Naive B cell (primary cell): Measurements from ENCODE around the gene TTLL11. TPM values are rescaled to one million over a fixed set of nuclear protein-coding genes. Genes with fewer than 3 reads are reported as not detected.
"Not testable (repeated sequence)": the region's sequence is repeated elsewhere in the genome, so short reads cannot be mapped to it uniquely, and the experiment has no call there.

Source experiments
- ATAC-seq, 2 donors: fragments of 150-1000 bp; cut with Tn5 transposase; 2 replicates each; pipeline ENCODE4 v1.10.0; 2021; ENCODE audit warnings: low read depth in 2 of 2, mild to moderate bottlenecking in 2 of 2, moderate library complexity in 2 of 2
- DNase-seq: peaks from one replicate; pipeline ENCODE4 v3.0.0; 2022
- H3K27ac Mint-ChIP-seq, 6 donors: one replicate each; pipeline ENCODE4 v1.8.0; 2020 to 2022; ENCODE audit warnings: mild to moderate bottlenecking in 6 of 6, mixed read lengths in 6 of 6, moderate library complexity in 5 of 6, inconsistent platforms in 2 of 6
- H3K27me3 Mint-ChIP-seq, 3 donors: one replicate each; pipeline ENCODE4 v1.8.0; 2021 to 2022; ENCODE audit warnings: mixed read lengths in 3 of 3, mild to moderate bottlenecking in 1 of 3
- H3K36me3 Mint-ChIP-seq, 2 donors: one replicate each; pipeline ENCODE4 v1.8.0; 2020 to 2022; ENCODE audit warnings: mixed read lengths in 2 of 2, inconsistent platforms in 1 of 2, mild to moderate bottlenecking in 1 of 2
- H3K4me1 Mint-ChIP-seq, 3 donors: one replicate each; pipeline ENCODE4 v1.8.0; 2020 to 2022; ENCODE audit warnings: mixed read lengths in 3 of 3, inconsistent platforms in 1 of 3, mild to moderate bottlenecking in 1 of 3, moderate library complexity in 1 of 3
- H3K4me3 Mint-ChIP-seq, 8 donors: one replicate each; pipeline ENCODE4 v1.8.0; 2020 to 2022; ENCODE audit warnings: mild to moderate bottlenecking in 8 of 8, mixed read lengths in 8 of 8, moderate library complexity in 8 of 8, inconsistent platforms in 2 of 8
- H3K9me3 Mint-ChIP-seq, 7 donors: one replicate each; pipeline ENCODE4 v1.8.0; 2020 to 2022; ENCODE audit warnings: mixed read lengths in 7 of 7, mild to moderate bottlenecking in 5 of 7, inconsistent platforms in 2 of 7, moderate library complexity in 1 of 7
- polyA plus RNA-seq, 6 donors: library from polyadenylated mRNA; unstranded; fragments of 300-500 nt; fragmentation: Illumina TruSeq; gene quantifications; one replicate each; pipeline ENCODE4 v1.2.3, GENCODE V29; 2021; ENCODE audit warnings: low read depth in 6 of 6

Gene TTLL11
- polyA plus RNA-seq, 6 donors from 2014 or later = 3.3 to 10.9 (median 5.1) TPM

DNA sequence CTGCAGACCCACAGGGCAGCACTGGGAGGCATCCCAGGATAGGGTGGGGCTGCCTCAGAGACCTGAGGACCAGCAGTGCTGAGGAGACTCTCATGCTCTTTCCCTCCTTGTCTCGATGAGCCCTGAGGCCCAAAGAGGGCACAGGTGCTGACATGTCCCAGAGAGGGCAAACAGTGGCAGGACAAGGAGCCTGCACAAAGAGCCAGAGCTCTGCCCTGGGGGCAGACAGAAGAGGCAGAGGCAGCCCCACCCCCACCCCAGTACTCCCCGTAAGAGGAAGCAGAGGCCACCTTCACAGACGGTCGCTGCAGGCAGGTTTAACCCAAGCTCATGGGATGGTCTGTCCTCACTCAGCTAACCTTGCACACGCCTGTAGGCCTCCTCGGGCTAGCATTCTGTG lies 29.4 kb upstream of the TTLL11 start:
- peaks cover 29 to 53% (median 39%) of the 10 kb centered on the region in 3 donors for H3K27me3 Mint-ChIP-seq
- H3K4me1 Mint-ChIP-seq = peaks cover 10 to 29% (median 21%) of the 10 kb centered on the region in 3 donors
- DNase-seq = no peak
- no peak overlapping the region for H3K27ac Mint-ChIP-seq
- H3K36me3 Mint-ChIP-seq = no peaks in the 10 kb centered on the region
- peaks cover 0 to 3% (median 0%) of the 10 kb centered on the region in 7 donors for H3K9me3 Mint-ChIP-seq
- ATAC-seq = no peak
- H3K4me3 Mint-ChIP-seq = no peak overlapping the region

DNA sequence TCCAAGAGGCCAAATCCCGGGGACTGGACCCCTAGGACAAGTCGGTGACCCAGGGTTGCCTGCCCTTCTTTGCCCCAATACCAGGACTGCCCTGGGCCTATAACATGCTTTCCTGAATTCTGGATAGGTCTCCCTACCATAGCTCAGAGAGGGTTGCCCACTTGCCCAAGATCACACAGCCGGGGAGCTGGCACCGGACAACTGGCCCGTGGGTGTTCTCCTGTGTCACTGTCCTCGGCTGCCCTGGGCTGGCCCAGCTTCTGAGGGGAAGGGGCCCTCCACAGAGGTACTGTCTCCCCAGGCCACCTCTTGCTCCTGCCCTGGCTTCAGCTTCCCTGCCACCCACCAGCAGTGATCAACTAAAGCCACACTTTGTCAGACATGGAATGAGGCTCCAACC lies 28.8 kb upstream of the TTLL11 start:
- ATAC-seq (no peak), DNase-seq (no peak)
- peaks cover 0 to 3% (median 0%) of the 10 kb centered on the region in 7 donors for H3K9me3 Mint-ChIP-seq
- peaks cover 29 to 49% (median 34%) of the 10 kb centered on the region in 3 donors for H3K27me3 Mint-ChIP-seq
- H3K4me1 Mint-ChIP-seq = peaks cover 10 to 29% (median 21%) of the 10 kb centered on the region in 3 donors
- no peak overlapping the region for H3K4me3 Mint-ChIP-seq
- no peak overlapping the region for H3K27ac Mint-ChIP-seq
- H3K36me3 Mint-ChIP-seq = no peaks in the 10 kb centered on the region

DNA sequence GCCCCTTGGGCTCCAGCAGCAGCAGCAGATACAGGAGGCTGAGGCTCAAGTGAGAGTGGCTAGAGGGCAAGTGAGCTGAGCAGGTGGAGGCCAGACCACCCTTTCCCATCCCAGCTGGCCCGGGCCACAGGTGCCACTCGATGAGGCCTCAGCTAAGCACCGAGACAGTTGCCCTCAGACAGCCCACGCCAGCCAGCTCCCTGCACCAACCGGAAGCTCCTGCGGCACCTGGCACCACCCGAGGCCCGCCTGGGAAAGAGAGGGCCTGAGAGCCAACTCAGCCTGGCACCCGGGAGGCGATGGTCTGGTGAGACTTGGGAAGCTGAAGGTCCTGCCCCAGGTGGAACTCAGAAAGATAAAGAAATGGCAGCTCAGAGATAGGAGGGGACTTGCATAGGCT lies 28.3 kb upstream of the TTLL11 start:
- Mint-ChIP-seq H3K27ac (no peak overlapping the region), H3K27me3 (peaks cover 25 to 45% (median 30%) of the 10 kb centered on the region in 3 donors), H3K4me3 (no peak overlapping the region), H3K36me3 (no peaks in the 10 kb centered on the region), H3K9me3 (peaks cover 0 to 3% (median 0%) of the 10 kb centered on the region in 7 donors), H3K4me1 (peaks cover 8 to 25% (median 17%) of the 10 kb centered on the region in 3 donors)
- DNase-seq (no peak), ATAC-seq (no peak)

GRCh38 chr9:122120316-122121071 lies 27.4 kb upstream of the TTLL11 start:
- H3K27me3 Mint-ChIP-seq = peaks cover 18 to 41% (median 26%) of the 10 kb centered on the region in 3 donors
- H3K4me3 Mint-ChIP-seq = no peak overlapping the region
- no peak overlapping the region for H3K27ac Mint-ChIP-seq
- DNase-seq = no peak
- peaks cover 5 to 21% (median 12%) of the 10 kb centered on the region in 3 donors for H3K4me1 Mint-ChIP-seq
- ATAC-seq = no peak
- peaks cover 0 to 3% (median 0%) of the 10 kb centered on the region in 7 donors for H3K9me3 Mint-ChIP-seq
- no peaks in the 10 kb centered on the region for H3K36me3 Mint-ChIP-seq

GRCh38 chr9:122119721-122120120 lies 26.6 kb upstream of the TTLL11 start:
- Mint-ChIP-seq H3K27me3 (peaks cover 14 to 41% (median 26%) of the 10 kb centered on the region in 3 donors), H3K4me1 (peaks cover 0 to 14% (median 6%) of the 10 kb centered on the region in 3 donors), H3K9me3 (peaks cover 0 to 2% (median 0%) of the 10 kb centered on the region in 7 donors), H3K27ac (peak overlapping the region in 1 of 6 donors; percentile 20), H3K36me3 (no peaks in the 10 kb centered on the region), H3K4me3 (no peak overlapping the region)
- no peak for DNase-seq
- ATAC-seq = no peak

DNA sequence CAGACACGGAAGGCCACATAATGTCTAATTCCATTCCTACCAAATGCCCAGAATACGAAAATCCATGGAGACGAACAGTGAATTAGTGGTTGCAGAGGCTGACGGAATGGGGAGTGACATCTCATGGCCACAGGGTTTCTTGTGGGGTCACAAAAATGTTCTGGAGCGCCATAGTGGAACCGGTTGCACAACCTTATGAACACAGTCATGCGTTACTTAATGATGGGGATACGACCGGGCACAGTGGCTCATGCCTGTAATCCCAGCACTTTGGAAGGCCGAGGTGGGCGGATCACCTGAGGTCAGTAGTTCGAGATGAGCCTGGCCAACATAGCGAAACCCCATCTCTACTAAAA lies 26.0 kb upstream of the TTLL11 start:
- Mint-ChIP-seq H3K4me1 (peaks cover 0 to 8% (median 6%) of the 10 kb centered on the region in 3 donors), H3K27me3 (peaks cover 12 to 38% (median 25%) of the 10 kb centered on the region in 3 donors), H3K4me3 (no peak overlapping the region), H3K27ac (no peak overlapping the region), H3K36me3 (no peaks in the 10 kb centered on the region), H3K9me3 (no peaks in the 10 kb centered on the region)
- ATAC-seq (no peak), DNase-seq (no peak)

DNA sequence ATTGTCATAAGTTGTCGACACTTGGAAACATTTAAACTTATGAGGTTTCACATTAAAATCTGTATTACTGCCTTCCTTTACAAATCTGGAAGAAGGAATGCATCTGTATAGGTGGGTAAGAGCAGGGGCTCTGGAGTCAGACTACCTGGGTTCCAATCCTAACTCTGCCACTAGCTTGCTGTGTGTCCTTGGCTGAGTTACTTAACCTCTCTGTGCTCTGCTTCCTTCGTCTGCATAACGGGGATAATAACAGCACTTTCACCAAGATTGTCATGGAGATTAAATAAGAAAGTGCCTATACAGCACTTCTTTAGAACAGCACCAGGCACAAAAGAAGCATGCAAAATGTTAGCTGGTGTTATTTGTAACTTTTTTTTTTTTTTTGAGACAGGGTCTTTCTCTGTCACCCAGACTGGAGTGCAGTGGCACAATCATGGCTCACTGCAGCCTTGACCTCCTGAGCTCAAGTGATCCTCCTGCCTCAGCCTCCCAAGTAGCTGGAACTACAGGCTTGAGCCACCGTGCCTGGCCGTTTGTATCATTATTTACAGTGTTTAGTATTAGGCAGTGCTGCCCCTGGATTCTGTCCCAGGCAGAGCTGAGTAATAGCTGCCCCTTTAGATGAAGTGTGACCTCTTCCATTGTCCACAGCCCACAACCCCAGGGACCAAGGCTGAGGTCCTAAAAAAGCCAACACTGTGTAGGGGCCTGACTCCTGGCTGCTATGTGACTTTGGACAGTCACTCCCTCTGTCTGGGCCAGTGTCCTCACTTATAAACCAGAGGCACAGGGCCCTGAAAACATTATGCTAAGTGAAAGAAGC lies 25.4 kb upstream of the TTLL11 start:
- Mint-ChIP-seq H3K4me1 (peaks cover 0 to 8% (median 6%) of the 10 kb centered on the region in 3 donors), H3K9me3 (no peaks in the 10 kb centered on the region), H3K4me3 (no peak overlapping the region), H3K36me3 (no peaks in the 10 kb centered on the region), H3K27me3 (peaks cover 10 to 33% (median 22%) of the 10 kb centered on the region in 3 donors), H3K27ac (peak overlapping the region in 2 of 6 donors; percentile 4 to 21)
- ATAC-seq (no peak), DNase-seq (no peak)

GRCh38 chr9:122117241-122117640 lies 24.1 kb upstream of the TTLL11 start:
- H3K27me3 Mint-ChIP-seq = peaks cover 5 to 37% (median 22%) of the 10 kb centered on the region in 3 donors
- H3K9me3 Mint-ChIP-seq, H3K36me3 Mint-ChIP-seq, H3K27ac Mint-ChIP-seq, DNase-seq, H3K4me1 Mint-ChIP-seq, H3K4me3 Mint-ChIP-seq: not testable (repeated sequence)
- ATAC-seq = peak in 1 of 2 donors; percentile 23

- H3K27ac Mint-ChIP-seq = no peak overlapping the region
Observed at GRCh38 chr9:122116448-122117173, 23.5 kb upstream of the TTLL11 start.

GRCh38 chr9:122116040-122116439 lies 22.9 kb upstream of the TTLL11 start:
- no peak for ATAC-seq
- H3K36me3 Mint-ChIP-seq = no peaks in the 10 kb centered on the region
- no peak overlapping the region for H3K4me3 Mint-ChIP-seq
- H3K27me3 Mint-ChIP-seq = peaks cover 5 to 41% (median 26%) of the 10 kb centered on the region in 3 donors
- no peak for DNase-seq
- H3K4me1 Mint-ChIP-seq = no peaks in the 10 kb centered on the region
- no peaks in the 10 kb centered on the region for H3K9me3 Mint-ChIP-seq
- peak overlapping the region in 1 of 6 donors; percentile 81 for H3K27ac Mint-ChIP-seq

More at GRCh38 chr9:122116448-122117173, 23.5 kb upstream of the TTLL11 start:
- ATAC-seq = no peak
- H3K9me3 Mint-ChIP-seq = no peaks in the 10 kb centered on the region
- no peak overlapping the region for H3K4me3 Mint-ChIP-seq
- DNase-seq = no peak
- H3K36me3 Mint-ChIP-seq = no peaks in the 10 kb centered on the region
- H3K27me3 Mint-ChIP-seq = peaks cover 5 to 41% (median 26%) of the 10 kb centered on the region in 3 donors
- H3K4me1 Mint-ChIP-seq = no peaks in the 10 kb centered on the region

DNA sequence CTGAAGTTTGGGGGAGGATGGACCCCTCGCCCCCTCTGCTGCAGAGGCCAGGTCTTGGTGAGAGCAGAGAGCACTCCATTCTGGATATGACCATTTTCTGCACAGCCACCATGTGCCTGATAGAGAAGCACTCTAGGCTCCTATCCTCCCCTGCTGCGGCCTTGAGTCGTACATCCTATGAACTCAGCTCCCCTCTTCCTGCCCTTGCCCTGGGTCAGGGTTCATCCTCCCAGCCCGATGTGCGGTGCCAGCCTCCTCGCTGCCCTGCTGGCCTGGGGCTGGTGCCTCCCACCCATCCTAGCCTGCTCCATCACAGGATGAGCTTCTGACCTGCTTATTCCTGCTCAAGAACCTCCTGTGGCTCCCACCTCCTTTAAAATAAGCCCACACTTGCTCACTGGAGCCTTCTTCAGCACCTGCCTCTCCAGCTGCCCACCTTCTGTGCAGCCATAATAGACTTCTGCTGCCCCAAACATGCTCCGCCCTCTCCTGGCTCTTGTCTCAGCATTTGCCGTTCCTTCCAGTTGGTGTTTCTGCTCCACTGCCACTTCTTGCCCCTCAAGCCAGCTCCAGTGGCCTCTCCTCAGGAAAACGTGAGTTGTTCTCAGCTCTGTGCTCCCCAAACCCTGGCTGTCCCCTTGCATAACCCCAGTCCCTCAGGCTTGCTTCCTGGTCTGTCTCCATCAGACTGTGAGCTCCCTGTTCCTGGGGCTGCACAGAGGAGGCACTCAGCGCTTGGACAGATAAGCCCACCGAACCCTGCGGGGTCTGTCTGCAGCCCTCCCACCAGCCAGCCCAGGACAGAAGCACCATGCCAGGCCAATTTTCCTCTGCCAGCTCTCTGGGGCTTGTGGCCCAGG lies 22.3 kb upstream of the TTLL11 start:
- Mint-ChIP-seq H3K36me3 (no peaks in the 10 kb centered on the region), H3K9me3 (no peaks in the 10 kb centered on the region), H3K4me1 (no peaks in the 10 kb centered on the region), H3K4me3 (no peak overlapping the region), H3K27me3 (peaks cover 5 to 40% (median 26%) of the 10 kb centered on the region in 3 donors), H3K27ac (peak overlapping the region in 1 of 6 donors; percentile 71)
- DNase-seq (no peak), ATAC-seq (no peak)

DNA sequence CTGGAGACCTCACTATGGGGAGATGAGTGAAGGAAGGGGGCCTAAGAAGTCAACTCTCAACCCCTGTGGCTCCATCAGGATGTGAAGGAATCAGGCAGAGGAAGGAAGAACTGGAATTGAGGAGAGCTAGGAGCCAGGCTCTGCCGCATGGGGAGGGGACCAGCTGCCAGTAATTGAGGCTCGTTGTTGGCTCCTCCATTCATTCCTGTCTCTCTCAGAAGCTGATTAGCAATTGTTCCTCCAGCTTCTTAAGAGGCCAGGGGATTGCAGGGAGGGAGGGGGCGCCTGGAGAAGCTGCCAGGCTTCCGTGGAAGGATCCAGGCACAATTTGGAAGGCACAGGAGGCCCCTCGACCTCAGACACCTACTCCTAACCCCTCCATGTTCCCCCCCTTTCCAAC lies 20.5 kb upstream of the TTLL11 start:
- Mint-ChIP-seq H3K36me3 (no peaks in the 10 kb centered on the region), H3K27ac (no peak overlapping the region), H3K9me3 (no peaks in the 10 kb centered on the region), H3K4me1 (no peaks in the 10 kb centered on the region), H3K4me3 (no peak overlapping the region), H3K27me3 (peaks cover 5 to 36% (median 26%) of the 10 kb centered on the region in 3 donors)
- ATAC-seq (no peak), DNase-seq (no peak)
